ENCODE data around the gene NAP1L1.

DNA sequence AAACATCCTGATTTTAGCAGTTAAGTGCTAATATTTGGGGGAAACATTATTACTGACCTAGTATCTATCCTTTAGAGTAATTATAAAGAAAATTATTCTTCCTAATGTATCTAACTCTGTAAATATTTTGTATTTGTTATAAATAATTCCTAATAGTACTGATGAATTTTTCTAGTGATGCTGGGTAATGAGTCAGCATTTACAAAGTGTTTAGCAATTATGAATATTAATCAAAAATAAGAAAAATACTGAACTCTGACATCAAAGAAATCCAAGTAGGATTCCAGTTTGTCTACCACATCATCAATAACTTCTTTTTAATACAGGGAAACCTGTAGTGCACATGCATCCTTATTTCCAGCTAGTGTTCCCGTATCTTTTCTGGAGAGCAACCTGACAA lies 9.0 kb downstream of the NAP1L1 start:
- TF ChIP-seq CTCF (IDR thresholded peaks at IDR 0.05; ENCODE audit: low read depth, low read length) (no peak), POLR2A (IDR thresholded peaks at IDR 0.05; ENCODE audit: extremely low read depth, insufficient read length) (no peak)
- TF ChIP-seq, protein P1, sequence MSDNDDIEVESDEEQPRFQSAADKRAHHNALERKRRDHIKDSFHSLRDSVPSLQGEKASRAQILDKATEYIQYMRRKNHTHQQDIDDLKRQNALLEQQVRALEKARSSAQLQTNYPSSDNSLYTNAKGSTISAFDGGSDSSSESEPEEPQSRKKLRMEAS (IDR thresholded peaks at IDR 0.05; ENCODE audit: low read depth, low read length) = no peak
